Measurements from ENCODE around the gene CUL9. TPM values are rescaled to one million over a fixed set of nuclear protein-coding genes. Genes with fewer than 3 reads are reported as not detected.

The CUL9 gene
- total and polyA plus RNA-seq, 2 donors (not counting 1 experiment from before 2014, with no cell fraction given): 6.7 to 32.2 TPM

- Histone ChIP-seq H3K4me2 (ENCODE audit: extremely low read depth, insufficient read depth, low read length) (peak overlapping the region; percentile 54), H3K27ac (ENCODE audit: insufficient read depth, low read length) (no peak overlapping the region), H3K27me3 (ENCODE audit: control insufficient read depth, insufficient read depth, low read length) (peaks cover 7% of the 10 kb centered on the region), H3K9ac (ENCODE audit: insufficient read depth, low read length) (no peak overlapping the region), H3K4me1 (ENCODE audit: control insufficient read depth, extremely low read depth, insufficient read depth, low read length) (peaks cover 2% of the 10 kb centered on the region), H2AFZ (ENCODE audit: low read length) (peak overlapping the region; percentile 89), H3K4me3 (replicated peaks in 1 of 4; ENCODE audit: control extremely low read depth in 1 of 4, insufficient read depth in 1 of 4, low read depth in 3 of 4, low read length in 4 of 4) (peak overlapping the region in 2 of 4 experiments; percentile 60 to 63), H3K36me3 (ENCODE audit: control insufficient read depth, insufficient read depth, low read length) (peaks cover 2% of the 10 kb centered on the region), H3K9me3 (ENCODE audit: control insufficient read depth, insufficient read depth, low read depth, low read length) (no peaks in the 10 kb centered on the region), H4K20me1 (ENCODE audit: control insufficient read depth, extremely low read depth, insufficient read depth, low read length) (no peaks in the 10 kb centered on the region), H3K79me2 (ENCODE audit: control insufficient read depth, insufficient read depth, low read length) (no peaks in the 10 kb centered on the region)
- TF ChIP-seq CTCF (conservative IDR thresholded peaks at IDR 0.05 in 1 of 2, IDR thresholded peaks at IDR 0.05 in 1 of 2; ENCODE audit: low read depth in 1 of 2, low read length in 2 of 2): no peak
- no peak for TF ChIP-seq EZH2 (IDR thresholded peaks at IDR 0.05; ENCODE audit: low read length, missing control alignments)
- DNase-seq (ENCODE audit: low read depth in 2 of 2): no peak
Observed at GRCh38 chr6:43229803-43230620, 48.0 kb downstream of the CUL9 start.

GRCh38 chr6:43231053-43231452 lies 49.1 kb downstream of the CUL9 start:
- no peak for DNase-seq (ENCODE audit: low read depth in 2 of 2)
- H3K4me1 ChIP-seq (ENCODE audit: control insufficient read depth, extremely low read depth, insufficient read depth, low read length): peaks cover 2% of the 10 kb centered on the region

More at GRCh38 chr6:43231053-43231452, 49.1 kb downstream of the CUL9 start:
- Histone ChIP-seq H3K27ac (ENCODE audit: insufficient read depth, low read length) (no peak overlapping the region), H3K36me3 (ENCODE audit: control insufficient read depth, insufficient read depth, low read length) (peaks cover 2% of the 10 kb centered on the region), H3K27me3 (ENCODE audit: control insufficient read depth, insufficient read depth, low read length) (peaks cover 7% of the 10 kb centered on the region), H3K9ac (ENCODE audit: insufficient read depth, low read length) (no peak overlapping the region), H3K4me2 (ENCODE audit: extremely low read depth, insufficient read depth, low read length) (no peak overlapping the region), H3K9me3 (ENCODE audit: control insufficient read depth, insufficient read depth, low read depth, low read length) (no peaks in the 10 kb centered on the region), H4K20me1 (ENCODE audit: control insufficient read depth, extremely low read depth, insufficient read depth, low read length) (no peaks in the 10 kb centered on the region), H2AFZ (ENCODE audit: low read length) (no peak overlapping the region), H3K4me3 (replicated peaks in 1 of 4; ENCODE audit: control extremely low read depth in 1 of 4, insufficient read depth in 1 of 4, low read depth in 3 of 4, low read length in 4 of 4) (no peak overlapping the region), H3K79me2 (ENCODE audit: control insufficient read depth, insufficient read depth, low read length) (no peaks in the 10 kb centered on the region)
- TF ChIP-seq CTCF (conservative IDR thresholded peaks at IDR 0.05 in 1 of 2, IDR thresholded peaks at IDR 0.05 in 1 of 2; ENCODE audit: low read depth in 1 of 2, low read length in 2 of 2) (no peak), EZH2 (IDR thresholded peaks at IDR 0.05; ENCODE audit: low read length, missing control alignments) (no peak)

Data from fibroblast of lung (primary cell).